HepG2 (cell line): ENCODE data around the gene TACC2. TPM values are rescaled to one million over a fixed set of nuclear protein-coding genes. Genes with fewer than 3 reads are reported as not detected.

Source experiments
- MAFF ChIP-seq: IDR thresholded peaks from 2 replicates; pipeline ENCODE4 v1.6.1; 2011; ENCODE audit warnings: low read depth, low read length, improper control_type of control experiment
- MAZ ChIP-seq, 2 experiments: sonication (generic) in 1 of 2; formaldehyde crosslinking in 1 of 2; IDR thresholded peaks; 2 replicates each; pipeline versions ENCODE4 v1.5.0 to v1.6.1; 2012 to 2020; ENCODE audit warnings: low read depth in 2 of 2, mild to moderate bottlenecking in 2 of 2, borderline replicate concordance in 1 of 2, improper control_type of control experiment in 1 of 2, low read length in 1 of 2, missing genetic modification reagents in 1 of 2, moderate library complexity in 1 of 2
- NRL ChIP-seq: sonication (generic); formaldehyde crosslinking; IDR thresholded peaks from 2 replicates; pipeline ENCODE4 v1.5.0; 2020; ENCODE audit warnings: missing genetic modification reagents, mild to moderate bottlenecking, moderate library complexity, borderline replicate concordance
- SCMH1 ChIP-seq: sonication (generic); formaldehyde crosslinking; IDR thresholded peaks from 2 replicates; pipeline ENCODE4 v1.9.0; 2021; ENCODE audit warnings: missing genetic modification reagents, mild to moderate bottlenecking, borderline replicate concordance
- TEAD3 ChIP-seq: optimal IDR thresholded peaks from 2 replicates; pipeline ENCODE3; 2016; ENCODE audit warnings: borderline replicate concordance
- ZNF333 ChIP-seq: sonication (generic); formaldehyde crosslinking; IDR thresholded peaks from 2 replicates; pipeline ENCODE4 v1.4.0; 2020; ENCODE audit warnings: mild to moderate bottlenecking, missing genetic modification reagents, borderline replicate concordance
- ZNF547 ChIP-seq: sonication (generic); formaldehyde crosslinking; IDR thresholded peaks from 2 replicates; pipeline ENCODE4 v1.5.1; 2020; ENCODE audit warnings: mild to moderate bottlenecking, missing genetic modification reagents
- ZNF7 ChIP-seq: IDR thresholded peaks from 2 replicates; pipeline ENCODE4 v1.6.1; 2016; ENCODE audit warnings: missing biosample characterization, missing genetic modification reagents
- polyA plus RNA-seq, 8 experiments: library from polyadenylated mRNA; depleted of rRNA in 3 of 8; stranded (reverse) in 7 of 8; unstranded in 1 of 8; fragments of >200 nt; fragmentation: Illumina TruSeq in 4 of 8; extraction: Trizol in 4 of 8; gene quantifications; 2 replicates each; pipeline versions ENCODE4 v1.2.1 to v1.2.3, GENCODE V29; 2011 to 2016; ENCODE audit warnings: low read depth in 4 of 8, missing spikeins in 1 of 8, mixed read lengths in 1 of 8; ENCODE audit not compliant: insufficient read depth in 1 of 8
- total RNA-seq, 5 experiments: library from RNA; depleted of rRNA; stranded (reverse); fragments of >200 nt; fragmentation: Illumina TruSeq; extraction: Trizol; gene quantifications; 2 replicates each; pipeline ENCODE4 v1.2.3, GENCODE V29; 2016; ENCODE audit warnings: low read depth in 1 of 5
- TF ChIP-seq, protein P1 (sequence below): IDR thresholded peaks from 2 replicates; pipeline ENCODE4 v1.6.1; 2012; ENCODE audit warnings: inconsistent platforms
- TF ChIP-seq, protein P2 (sequence below), 2 experiments: fragments of 450-650 bp in 1 of 2; sonication (generic) in 1 of 2; formaldehyde crosslinking in 1 of 2; IDR thresholded peaks; 2 replicates each; pipeline versions ENCODE4 v1.6.1 to v1.8.0; 2016 to 2022; ENCODE audit warnings: antibody characterized with exemption in 1 of 2, mild to moderate bottlenecking in 1 of 2, missing genetic modification reagents in 1 of 2
- TF ChIP-seq, protein P3 (sequence below): sonication (generic); formaldehyde crosslinking; IDR thresholded peaks from 2 replicates; pipeline ENCODE4 v1.5.1; 2020; ENCODE audit warnings: missing genetic modification reagents, mild to moderate bottlenecking, borderline replicate concordance
- TF ChIP-seq, protein P4 (sequence below): IDR thresholded peaks from 2 replicates; pipeline ENCODE4 v1.6.1; 2018; ENCODE audit warnings: missing genetic modification reagents
- TF ChIP-seq, protein P5 (sequence below): sonication (generic); formaldehyde crosslinking; IDR thresholded peaks from 2 replicates; pipeline ENCODE4 v1.5.0; 2020; ENCODE audit warnings: mild to moderate bottlenecking, missing genetic modification reagents, moderate library complexity

TACC2 gene
- total and polyA plus RNA-seq, 2 of the 13 experiments (the other 11 are each of a cell fraction or from before 2014, with no cell fraction given) = 11.8 to 16.0 TPM

DNA sequence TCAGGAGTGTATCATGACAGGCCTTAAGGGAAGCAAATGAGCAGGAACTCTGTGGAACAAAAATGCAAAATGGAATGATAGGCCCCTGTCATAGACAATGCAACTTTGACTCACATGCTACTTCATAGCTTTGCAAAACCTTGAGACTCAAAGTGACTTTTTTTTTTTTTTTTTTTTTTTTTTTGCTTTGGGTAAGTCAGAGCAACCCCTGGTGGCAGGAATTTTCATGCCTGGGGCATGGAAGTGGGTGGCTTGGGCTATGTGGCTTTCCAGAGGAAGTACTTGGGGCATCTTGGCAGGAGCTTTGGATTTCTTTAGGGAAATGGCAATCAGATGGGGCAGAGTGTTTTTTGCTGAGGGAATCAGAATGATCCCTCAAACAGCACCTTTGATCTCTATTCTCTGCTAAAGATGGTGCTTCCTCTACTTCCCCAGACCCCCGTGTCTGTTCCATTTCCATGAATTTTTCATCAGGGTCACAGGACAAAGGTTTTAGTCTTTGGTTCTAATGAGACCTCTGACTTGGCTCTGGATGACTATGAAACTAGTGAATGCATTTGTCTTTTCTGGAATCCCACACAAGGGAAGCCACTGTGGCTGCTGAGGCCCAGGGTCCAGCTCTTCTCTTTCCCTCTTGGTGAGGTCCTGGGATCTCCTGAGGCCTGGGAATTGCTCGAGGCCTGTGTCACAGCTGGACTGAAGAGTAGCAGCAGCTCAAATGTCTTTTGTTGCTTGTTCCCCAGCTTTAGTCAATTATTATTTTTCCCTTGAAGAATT, 62.8 kb downstream of the TACC2 start (continued):
- TF ChIP-seq MAZ (IDR thresholded peaks at IDR 0.05; ENCODE audit: borderline replicate concordance, low read depth, low read length) = no peak
- TF ChIP-seq MAZ (CRISPR knock-in tag; IDR thresholded peaks at IDR 0.05; ENCODE audit: low read depth) = no peak
- no peak for TF ChIP-seq SCMH1 (CRISPR knock-in tag)
- TF ChIP-seq, protein P1, sequence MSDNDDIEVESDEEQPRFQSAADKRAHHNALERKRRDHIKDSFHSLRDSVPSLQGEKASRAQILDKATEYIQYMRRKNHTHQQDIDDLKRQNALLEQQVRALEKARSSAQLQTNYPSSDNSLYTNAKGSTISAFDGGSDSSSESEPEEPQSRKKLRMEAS = no peak
- TF ChIP-seq, protein P2, sequence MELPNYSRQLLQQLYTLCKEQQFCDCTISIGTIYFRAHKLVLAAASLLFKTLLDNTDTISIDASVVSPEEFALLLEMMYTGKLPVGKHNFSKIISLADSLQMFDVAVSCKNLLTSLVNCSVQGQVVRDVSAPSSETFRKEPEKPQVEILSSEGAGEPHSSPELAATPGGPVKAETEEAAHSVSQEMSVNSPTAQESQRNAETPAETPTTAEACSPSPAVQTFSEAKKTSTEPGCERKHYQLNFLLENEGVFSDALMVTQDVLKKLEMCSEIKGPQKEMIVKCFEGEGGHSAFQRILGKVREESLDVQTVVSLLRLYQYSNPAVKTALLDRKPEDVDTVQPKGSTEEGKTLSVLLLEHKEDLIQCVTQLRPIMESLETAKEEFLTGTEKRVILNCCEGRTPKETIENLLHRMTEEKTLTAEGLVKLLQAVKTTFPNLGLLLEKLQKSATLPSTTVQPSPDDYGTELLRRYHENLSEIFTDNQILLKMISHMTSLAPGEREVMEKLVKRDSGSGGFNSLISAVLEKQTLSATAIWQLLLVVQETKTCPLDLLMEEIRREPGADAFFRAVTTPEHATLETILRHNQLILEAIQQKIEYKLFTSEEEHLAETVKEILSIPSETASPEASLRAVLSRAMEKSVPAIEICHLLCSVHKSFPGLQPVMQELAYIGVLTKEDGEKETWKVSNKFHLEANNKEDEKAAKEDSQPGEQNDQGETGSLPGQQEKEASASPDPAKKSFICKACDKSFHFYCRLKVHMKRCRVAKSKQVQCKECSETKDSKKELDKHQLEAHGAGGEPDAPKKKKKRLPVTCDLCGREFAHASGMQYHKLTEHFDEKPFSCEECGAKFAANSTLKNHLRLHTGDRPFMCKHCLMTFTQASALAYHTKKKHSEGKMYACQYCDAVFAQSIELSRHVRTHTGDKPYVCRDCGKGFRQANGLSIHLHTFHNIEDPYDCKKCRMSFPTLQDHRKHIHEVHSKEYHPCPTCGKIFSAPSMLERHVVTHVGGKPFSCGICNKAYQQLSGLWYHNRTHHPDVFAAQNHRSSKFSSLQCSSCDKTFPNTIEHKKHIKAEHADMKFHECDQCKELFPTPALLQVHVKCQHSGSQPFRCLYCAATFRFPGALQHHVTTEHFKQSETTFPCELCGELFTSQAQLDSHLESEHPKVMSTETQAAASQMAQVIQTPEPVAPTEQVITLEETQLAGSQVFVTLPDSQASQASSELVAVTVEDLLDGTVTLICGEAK (IDR thresholded peaks at IDR 0.05) = no peak
- TF ChIP-seq, protein P2 (CRISPR knock-in tag; IDR thresholded peaks at IDR 0.05) = no peak
- TF ChIP-seq MAFF = no peak
- TF ChIP-seq ZNF7 (CRISPR knock-in tag) = no peak
- peak; percentile 99 for TF ChIP-seq TEAD3 (CRISPR knock-in tag)
- TF ChIP-seq, protein P3, sequence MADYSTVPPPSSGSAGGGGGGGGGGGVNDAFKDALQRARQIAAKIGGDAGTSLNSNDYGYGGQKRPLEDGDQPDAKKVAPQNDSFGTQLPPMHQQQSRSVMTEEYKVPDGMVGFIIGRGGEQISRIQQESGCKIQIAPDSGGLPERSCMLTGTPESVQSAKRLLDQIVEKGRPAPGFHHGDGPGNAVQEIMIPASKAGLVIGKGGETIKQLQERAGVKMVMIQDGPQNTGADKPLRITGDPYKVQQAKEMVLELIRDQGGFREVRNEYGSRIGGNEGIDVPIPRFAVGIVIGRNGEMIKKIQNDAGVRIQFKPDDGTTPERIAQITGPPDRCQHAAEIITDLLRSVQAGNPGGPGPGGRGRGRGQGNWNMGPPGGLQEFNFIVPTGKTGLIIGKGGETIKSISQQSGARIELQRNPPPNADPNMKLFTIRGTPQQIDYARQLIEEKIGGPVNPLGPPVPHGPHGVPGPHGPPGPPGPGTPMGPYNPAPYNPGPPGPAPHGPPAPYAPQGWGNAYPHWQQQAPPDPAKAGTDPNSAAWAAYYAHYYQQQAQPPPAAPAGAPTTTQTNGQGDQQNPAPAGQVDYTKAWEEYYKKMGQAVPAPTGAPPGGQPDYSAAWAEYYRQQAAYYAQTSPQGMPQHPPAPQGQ (CRISPR knock-in tag) = no peak
- TF ChIP-seq, protein P4, sequence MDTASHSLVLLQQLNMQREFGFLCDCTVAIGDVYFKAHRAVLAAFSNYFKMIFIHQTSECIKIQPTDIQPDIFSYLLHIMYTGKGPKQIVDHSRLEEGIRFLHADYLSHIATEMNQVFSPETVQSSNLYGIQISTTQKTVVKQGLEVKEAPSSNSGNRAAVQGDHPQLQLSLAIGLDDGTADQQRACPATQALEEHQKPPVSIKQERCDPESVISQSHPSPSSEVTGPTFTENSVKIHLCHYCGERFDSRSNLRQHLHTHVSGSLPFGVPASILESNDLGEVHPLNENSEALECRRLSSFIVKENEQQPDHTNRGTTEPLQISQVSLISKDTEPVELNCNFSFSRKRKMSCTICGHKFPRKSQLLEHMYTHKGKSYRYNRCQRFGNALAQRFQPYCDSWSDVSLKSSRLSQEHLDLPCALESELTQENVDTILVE (CRISPR knock-in tag) = no peak
- no peak for TF ChIP-seq ZNF333
- TF ChIP-seq, protein P5, sequence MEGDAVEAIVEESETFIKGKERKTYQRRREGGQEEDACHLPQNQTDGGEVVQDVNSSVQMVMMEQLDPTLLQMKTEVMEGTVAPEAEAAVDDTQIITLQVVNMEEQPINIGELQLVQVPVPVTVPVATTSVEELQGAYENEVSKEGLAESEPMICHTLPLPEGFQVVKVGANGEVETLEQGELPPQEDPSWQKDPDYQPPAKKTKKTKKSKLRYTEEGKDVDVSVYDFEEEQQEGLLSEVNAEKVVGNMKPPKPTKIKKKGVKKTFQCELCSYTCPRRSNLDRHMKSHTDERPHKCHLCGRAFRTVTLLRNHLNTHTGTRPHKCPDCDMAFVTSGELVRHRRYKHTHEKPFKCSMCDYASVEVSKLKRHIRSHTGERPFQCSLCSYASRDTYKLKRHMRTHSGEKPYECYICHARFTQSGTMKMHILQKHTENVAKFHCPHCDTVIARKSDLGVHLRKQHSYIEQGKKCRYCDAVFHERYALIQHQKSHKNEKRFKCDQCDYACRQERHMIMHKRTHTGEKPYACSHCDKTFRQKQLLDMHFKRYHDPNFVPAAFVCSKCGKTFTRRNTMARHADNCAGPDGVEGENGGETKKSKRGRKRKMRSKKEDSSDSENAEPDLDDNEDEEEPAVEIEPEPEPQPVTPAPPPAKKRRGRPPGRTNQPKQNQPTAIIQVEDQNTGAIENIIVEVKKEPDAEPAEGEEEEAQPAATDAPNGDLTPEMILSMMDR = peak; percentile 53
- TF ChIP-seq ZNF547 (CRISPR knock-in tag) = no peak
- TF ChIP-seq NRL (CRISPR knock-in tag) = no peak
